Activated T-cell treated with anti-CD3 and anti-CD28 coated beads for 1 hour (primary cell): Measurements from ENCODE around the gene ZNF556.
"Not testable (repeated sequence)": the region's sequence is repeated elsewhere in the genome, so short reads cannot be mapped to it uniquely, and the experiment has no call there.

ENCODE experiments used
- DNase-seq: peaks from one replicate; pipeline ENCODE4 v3.0.0-alpha.2; 2020; ENCODE audit warnings: low read depth

The ZNF556 gene

DNA sequence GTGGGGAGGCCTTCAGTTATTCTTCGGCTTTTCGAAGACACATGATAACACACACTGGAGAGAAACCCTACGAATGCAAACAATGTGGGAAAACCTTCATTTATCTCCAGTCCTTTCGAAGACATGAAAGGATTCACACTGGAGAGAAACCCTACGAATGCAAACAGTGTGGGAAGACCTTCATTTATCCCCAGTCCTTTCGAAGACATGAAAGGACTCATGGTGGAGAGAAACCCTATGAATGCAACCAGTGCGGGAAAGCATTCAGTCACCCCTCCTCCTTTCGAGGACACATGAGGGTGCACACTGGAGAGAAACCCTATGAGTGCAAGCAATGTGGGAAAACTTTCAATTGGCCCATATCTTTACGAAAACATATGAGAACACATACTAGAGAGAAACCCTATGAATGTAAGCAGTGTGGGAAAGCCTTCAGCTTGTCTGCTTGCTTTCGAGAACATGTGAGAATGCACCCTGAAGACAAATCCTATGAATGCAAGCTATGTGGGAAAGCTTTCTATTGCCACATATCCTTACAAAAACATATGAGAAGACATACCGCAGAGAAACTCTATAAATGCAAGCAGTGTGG, 14.0 kb upstream of the ZNF556 start:
- no peak for DNase-seq

DNA sequence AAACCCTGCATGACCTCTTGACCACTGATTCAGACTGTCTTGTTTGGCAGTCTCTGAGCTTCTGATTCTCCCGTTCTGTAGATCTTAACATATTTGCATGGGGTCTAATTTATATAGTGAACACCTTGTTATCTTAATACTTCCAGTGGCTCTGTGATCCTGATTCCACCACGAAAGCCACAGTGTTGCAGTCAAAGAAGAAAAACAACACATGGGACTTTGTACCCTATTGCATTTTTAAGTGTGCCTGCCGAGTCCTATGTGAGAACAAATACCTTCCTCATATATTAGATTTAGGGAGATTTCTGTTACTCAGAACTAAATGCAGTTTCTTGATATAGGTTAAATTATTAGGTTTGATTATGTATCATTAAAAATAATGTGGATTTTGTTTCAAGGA, 12.3 kb upstream of the ZNF556 start:
- DNase-seq, result no peak

DNA sequence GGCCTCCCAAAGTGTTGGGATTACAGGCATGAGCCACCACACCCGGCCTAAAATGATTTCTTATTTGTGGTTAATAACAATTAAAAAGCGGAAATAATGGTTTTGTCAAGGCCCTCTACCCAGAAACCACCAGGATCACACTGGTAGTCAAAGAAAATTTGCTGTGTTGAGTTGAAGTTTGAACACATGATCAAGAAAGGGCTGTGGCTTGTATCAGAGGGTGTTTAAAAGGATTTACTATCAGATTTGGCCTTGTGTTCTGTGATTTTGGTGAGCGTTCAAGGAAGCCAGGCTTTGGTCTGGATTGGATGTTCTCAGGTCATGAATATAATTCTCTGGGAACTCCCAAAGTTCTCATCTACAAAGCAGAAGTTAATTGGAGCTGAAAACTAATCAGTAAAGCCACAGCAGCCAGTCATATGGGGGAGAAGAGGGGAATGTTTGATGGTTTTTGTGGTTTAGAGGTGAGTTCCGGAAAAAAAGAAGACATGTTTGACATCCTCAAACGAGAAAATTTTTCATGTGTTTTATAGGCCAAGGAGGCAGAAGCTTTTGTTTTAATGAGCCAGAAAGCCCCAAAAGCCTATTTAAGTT, 10.6 kb upstream of the ZNF556 start:
- no peak for DNase-seq

DNA sequence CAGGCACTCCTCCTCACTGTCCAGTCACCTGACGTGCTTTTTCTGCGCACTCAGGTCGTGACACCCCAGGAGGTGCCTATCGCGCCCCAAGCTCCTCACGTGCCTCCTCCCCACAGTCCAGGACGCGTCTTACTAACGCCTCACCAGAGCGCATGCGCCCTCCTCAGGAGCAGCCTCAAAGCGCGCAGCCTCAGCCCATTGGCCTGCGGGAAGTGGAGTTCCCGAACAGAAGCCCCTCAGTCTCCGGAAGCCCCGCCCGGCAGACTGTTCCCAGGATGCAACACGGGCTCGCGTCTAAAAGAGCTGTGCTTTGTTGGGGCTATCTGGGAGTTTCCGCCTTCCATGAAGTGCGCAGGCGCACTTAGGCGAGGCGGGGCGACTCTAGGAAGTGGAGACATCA, 8.3 kb upstream of the ZNF556 start:
- no peak for DNase-seq

DNA sequence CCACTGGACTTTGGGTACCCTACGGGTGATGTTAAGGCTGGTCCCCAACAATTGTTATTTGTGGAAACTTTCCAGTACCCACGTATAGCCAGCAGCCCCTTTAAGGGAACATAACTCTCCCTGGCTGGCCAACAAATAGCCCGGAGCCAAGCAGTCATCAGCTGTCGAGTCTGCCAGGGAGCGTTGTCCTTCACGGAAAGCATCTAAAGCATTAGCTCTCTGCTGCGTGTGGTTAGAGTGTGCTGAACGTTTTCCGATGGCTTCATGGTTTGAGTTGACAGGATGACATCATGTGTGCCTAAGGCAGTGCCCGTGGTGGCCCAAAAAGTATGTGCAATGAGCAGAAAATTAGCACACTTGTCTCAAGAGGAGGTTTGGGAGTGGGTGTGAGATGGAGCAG, 3.3 kb upstream of the ZNF556 start:
- DNase-seq, result no peak

DNA sequence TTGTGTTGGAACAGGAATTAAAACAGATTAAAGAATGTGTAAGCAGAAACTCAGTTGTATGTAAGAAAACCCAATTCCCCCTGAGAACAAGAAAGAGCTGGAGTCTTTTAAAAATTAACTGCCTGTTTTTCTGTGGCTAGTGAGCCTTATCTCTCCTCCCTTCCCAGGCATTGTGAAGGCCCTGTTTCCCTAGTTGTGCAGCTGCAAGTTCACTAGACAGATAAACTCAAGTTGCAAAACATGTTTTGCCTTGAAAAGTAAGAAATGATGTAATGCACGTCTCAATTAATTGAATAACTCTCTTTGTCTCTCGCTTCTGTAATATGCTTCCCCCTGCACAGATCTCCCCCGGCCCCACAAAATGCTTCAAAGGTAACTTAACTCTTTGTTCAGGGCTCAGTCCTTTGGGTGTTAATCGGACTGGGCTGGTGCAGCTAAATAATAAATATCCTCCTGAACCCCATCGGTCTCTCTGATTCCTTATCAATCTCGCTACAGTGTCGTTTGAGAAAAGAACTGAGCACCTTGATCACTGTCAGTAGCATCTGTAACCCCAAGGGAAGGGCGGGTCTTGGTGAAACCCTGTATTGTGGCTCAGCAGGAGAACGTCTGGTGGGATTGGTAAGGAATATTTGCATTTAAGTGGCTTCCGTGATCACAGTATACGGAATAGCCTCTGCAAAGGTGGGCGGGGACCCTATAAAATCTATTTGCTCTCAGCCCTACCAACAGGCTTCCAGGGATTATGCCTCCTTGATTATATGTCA, 1.6 kb upstream of the ZNF556 start:
- no peak for DNase-seq

DNA sequence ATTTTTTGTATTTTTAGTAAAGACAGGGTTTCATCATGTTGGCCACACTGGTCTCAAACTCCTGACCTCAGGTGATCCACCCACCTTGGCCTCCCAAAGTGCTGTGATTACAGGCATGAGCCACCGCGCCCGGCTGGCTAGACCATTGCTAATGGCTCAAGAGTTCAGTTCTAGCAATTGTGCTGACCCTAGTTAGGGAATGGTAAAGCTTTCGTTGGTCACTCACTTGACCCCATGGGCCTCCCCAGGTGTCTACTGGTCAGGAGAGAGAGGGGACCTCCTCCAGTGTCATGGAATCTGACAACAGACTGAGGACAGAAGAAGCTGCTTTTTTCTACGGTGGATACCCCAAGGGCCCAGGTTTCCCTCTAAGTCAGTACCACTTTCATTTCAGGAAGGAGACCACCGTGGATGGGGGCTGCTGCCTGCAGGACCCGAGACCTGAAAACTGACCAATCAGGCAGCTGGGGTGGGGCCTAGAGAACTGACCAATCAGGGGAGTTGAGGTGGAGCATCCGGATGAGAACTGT, 575 bp upstream of the ZNF556 start:
- no peak for DNase-seq

DNA sequence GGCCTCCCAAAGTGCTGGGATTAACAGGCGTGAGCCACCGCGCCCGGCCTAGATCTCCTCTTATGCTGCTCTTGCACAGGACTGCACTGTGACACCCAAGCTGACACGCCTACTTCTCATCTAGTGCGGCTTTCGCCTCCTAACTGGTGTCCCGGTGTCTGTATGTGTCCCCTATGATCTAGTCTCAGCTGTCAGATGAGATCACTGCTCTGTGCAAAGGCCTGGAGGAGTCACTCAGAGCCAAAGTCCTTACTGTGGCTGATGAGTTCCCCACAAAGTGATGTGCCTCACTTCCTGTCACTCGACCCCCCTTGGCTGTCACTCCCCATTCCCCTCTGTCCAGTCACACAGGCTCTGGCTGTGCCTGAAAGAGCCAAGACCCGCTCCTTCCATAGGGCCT, 2.5 kb downstream of the ZNF556 start:
- no peak for DNase-seq

DNA sequence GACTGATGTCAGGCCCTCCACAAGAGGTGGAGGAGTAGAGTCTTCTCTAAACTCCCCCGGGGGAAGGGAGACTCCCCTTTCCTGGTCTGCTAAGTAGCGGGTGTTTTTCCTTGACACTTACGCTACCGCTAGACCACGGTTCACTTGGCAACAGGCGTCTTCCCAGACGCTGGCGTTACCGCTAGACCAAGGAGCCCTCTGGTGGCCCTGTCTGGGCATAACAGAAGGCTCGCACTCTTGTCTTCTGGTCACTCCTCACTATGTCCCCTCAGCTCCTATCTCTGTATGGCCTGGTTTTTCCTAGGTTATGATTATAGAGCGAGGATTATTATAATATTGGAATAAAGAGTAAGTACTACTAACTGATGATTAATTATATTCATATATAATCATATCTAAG, 5.0 kb downstream of the ZNF556 start:
- not testable (repeated sequence) for DNase-seq

DNA sequence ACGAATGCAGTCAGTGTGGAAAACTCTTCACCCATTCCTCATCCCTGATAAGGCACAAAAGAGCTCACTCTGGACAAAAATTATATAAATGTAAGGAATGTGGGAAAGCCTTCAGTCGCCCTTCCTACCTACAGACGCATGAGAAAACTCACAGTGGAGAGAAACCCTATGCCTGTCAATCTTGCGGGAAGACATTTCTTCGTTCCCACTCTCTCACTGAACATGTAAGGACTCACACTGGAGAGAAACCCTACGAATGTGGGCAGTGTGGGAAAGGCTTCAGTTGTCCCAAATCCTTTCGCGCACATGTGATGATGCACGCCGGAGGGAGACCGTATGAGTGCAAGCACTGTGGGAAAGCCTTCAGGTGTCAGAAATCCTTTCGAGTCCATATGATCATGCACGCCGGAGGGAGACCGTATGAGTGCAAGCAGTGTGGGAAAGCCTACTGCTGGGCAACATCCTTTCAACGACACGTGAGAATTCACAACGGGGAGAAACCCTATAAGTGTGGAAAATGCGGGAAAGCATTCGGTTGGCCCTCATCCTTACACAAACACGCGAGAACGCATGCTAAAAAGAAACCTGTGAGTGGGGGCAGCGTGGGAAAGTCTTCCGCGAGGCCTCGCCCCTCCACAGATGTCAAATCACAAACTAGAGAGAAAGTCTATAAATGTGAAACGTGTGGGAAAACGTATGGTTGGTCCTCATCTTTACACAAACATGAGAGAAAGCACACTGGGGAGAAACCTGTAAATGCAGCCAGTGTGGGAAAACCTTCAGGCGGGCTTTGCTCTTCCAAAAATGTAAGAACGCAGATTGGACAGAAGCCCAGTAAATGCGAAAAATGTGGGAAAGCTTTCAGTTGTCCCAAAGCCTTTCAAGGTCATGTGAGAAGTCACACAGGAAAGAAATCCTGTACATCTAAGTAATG, 10.5 kb downstream of the ZNF556 start:
- DNase-seq, result no peak

DNA sequence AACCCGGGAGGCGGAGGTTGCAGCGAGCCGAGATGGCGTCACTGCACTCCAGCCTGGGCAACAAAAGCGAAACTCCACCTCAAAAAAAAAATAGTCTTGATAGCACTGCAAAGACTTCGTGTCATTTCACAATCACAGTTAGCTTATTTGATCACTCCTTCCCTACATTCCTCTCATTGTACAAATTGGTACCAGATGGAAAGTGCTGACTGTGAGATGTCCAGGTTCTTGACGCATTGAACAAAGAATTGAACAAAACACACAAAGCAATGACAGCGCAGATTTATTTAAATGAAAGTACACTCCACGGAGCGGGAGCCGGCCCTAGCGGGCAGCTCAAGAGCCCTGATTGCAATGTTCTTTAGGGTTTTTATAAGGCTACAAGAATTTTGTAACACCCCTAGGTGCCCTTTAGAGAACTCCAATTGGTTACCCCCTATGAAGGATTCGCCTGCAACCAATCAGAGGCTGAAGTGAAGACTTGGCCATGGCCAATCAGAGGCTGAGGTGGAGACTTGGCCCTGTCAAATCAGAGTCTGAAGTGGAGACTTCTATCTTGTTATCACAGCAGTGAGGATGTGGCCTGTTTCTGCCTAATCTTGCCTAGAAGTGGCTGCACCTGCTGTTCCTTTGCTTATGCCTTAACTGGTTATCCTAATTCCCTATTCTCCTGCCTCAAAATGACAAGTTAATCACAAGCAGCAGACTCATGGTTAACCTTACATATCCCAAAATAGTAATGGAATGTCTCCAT, 16.7 kb downstream of the ZNF556 start:
- DNase-seq, result no peak

DNA sequence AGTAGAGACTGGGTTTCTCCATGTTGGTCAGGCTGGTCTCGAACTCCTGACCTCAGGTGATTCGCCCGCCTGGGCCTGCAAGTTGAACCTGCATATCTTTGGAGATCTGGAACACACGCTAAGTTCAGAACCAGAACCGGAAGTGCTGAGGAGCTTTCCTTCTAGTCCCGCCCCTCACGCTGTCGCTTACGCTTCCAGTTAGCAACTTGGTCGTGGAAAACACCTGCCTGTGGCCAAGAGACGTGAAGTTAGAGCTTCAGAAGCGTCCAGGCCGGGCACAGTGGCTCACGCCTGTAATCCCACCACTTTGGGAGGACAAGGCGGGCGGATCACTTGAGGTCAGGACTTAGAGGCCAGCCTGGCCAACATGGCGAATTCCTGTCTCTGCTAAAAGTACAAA, 18.6 kb downstream of the ZNF556 start:
- DNase-seq, result no peak

DNA sequence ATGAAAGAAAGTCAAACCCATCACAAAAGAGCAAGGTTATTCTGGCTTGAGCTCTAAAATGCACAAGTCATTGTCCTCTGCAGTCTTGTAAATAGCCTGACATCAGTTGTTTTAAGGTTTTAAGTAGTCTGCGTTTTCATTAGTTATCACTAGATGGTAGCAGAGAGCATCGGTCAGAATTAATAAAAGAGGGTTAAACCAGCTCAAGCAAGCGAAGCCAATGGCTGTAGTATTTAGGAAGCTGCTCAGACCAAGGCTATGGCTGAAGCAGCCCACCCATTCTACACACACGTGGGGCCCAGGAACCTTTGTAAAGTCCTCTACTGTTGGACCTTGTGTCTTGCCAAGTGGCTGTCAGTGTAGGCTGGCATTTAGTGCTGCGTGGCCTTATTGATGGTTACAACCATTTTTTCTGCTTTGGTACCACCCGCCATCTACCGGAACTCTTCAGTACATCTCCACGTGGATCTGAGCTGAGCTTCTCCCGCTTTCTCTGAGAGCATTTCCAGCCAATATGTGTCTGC, 20.3 kb downstream of the ZNF556 start:
- no peak for DNase-seq

DNA sequence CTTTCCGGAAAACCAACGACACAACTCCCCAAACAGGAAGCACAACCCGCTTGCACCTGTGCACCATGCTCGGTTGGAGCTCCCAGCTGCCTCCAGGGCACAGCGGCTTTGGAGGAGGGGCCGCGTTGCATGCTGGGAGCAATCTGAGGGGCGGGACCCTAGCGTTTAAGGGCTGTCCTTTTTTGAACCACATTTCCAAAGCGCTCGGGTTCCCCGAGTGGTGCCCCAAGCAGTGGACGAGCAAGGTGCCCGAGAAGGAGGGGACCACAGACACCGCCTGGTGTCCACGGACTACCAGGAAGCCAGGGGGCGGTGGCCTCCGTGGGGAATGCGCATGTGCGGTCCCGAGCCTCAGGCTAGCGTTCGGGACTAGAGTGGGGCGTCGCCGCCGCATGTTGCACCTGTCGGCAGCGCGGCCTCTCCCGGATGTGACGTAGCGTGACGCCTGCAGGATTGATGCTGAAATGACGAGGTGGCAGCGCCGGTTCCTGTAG, 21.6 kb downstream of the ZNF556 start:
- peak; percentile 27 for DNase-seq

DNA sequence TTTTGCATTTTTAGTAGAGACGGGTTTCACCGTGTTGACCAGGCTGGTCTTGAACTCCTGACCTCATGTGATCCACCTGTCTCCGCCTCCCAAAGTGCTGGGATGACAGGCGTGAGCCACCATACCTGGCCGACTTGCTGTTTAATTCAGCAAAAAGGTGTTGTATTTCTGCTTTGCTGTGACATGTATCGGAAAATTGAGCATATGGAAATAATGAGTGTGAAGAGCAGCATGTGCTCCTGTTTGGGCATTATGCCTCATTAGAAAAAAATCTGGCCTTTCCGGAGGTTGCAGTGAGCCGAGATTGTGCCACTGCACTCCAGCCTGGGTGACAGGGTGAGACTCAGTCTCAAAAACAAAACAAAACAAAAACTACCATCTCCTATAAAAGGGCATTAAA, 23.4 kb downstream of the ZNF556 start:
- not testable (repeated sequence) for DNase-seq

DNA sequence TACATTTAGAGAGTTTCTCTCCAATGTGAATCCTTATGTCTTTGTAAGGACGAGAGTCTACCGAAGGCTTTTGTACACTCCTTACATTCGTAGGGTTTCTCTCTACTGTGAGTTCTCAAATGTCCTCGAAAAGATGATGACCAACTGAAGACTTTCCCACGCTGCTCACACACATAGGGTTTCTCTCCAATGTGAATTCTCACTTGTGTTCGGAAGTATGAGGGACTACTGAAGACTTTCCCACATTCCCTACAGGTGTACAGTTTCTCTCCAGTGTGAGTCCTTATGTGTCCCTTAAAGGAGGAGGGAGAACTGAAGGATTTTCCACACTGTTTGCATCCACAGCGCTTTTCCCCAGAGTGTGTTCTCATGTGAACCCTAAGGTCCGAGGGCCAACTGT, 29.6 kb downstream of the ZNF556 start:
- no peak for DNase-seq

DNA sequence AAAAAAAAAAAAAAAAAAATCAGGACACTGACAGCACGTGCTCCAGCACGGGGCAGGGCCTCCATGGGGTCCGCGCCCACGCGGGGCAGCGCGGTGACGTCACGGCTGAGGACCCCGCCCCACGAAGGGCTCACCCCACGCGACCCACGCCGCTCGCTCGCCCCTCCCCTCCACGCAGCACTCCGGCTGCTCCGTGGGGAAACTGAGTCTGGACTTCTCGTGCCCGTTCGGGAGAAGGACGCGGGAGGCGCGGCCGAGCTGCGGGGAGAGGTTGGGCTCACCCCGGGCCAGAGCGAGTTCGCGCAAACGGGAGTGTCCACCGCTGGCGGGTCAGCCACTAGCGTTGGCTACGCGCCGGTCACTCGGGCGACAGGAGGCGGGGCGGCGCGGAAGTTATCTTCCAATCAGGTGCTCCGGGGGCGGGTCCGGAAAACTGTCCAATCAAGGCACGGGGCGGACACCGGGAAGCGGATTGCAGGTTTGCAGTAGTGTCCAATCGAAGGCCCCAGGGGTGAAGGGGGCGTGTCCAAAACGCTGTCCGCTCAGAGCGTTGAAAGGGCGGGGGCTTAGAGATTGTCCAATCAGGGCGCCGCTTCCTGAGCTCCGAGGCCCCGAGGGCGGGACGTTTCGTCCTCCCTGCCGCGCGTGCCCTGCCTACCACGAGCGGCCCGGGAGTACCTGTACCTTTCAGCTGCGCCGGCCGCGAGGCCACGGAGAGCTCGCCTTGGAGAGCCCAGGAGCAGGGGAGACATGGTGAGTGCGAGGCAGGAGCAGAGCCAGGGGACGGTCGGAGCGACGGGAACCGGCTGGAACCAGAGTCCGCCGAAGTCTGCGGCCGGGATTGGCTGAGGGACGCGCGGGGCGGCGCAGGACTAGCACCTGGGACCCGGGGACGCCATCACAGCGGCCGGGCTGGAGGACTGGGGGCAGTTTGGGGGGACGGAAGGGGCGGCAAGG, 33.4 kb downstream of the ZNF556 start, which contains the start of gene ZNF57:
TSS of gene ZNF57 (plus strand) at position 633 of the 957 bp plus-strand sequence. CDS start at position 751, 118 bp downstream.
- DNase-seq, result peak; percentile 95

DNA sequence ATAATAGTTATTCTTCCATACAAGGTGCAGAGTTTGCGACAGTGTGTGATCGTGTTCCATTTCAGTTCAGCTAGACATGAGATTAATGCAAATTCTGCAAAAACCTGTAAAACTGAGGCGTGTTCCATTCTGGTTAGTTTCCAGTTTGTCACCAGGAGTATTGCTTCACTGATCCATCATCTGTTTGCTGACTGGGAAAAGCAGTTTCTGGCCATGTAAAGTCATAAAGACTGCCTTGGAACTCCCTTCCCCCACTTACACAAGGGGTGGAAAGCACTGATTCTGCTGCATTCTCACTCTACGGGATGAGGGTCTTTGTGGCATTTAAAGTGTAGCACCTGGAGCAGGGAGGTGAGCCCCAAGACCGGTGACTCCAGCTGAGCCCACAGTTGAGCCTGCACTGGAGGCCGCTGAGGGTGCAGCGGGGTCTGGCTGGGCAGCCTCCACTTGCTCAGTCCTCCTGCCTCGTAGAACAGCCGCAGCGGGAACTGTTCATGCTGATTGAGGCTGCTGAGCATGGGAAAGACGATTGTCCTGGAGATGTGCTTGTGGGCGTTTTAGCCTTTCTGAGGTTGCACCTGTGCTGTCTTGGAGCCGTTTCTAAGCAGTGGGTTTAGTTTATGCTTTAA, 35.6 kb downstream of the ZNF556 start:
- no peak for DNase-seq

DNA sequence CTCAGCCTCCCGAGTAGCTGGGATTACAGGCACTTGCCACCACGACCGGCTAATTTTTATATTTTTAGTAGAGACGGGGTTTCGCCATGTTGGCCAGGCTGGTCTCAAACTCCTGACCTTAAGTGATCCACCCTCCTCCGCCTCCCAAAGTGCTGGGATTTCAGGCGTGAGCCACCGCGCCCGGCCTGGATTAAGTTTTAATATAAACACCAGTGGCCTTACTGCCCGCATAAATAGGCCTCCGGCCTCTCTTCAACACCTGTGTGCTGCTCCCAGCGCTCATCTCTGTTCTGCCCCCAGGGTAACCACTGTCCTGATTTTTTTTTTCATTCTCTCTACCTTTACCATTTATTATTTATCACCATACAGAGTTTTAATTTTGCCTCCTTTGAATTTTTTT, 36.2 kb downstream of the ZNF556 start:
- DNase-seq, result not testable (repeated sequence)
